T-cell (primary cell): ENCODE measurements around the gene TMEM271. TPM values are rescaled to one million over a fixed set of nuclear protein-coding genes. Genes with fewer than 3 reads are reported as not detected.
"Not testable (repeated sequence)": the region's sequence is repeated elsewhere in the genome, so short reads cannot be mapped to it uniquely, and the experiment has no call there.

Experiments
- ATAC-seq, 4 experiments: fragments of 200-7000 bp in 3 of 4; fragments of 150-1000 bp in 1 of 4; cut with Tn5 transposase; replicated peaks in 1 of 4; 1 replicate in 3 of 4; 2 replicates in 1 of 4; pipeline ENCODE4 v1.10.0; 2021; ENCODE audit warnings: moderate library complexity in 3 of 4, mild to moderate bottlenecking in 2 of 4, moderate number of reproducible peaks in 1 of 4
- CTCF ChIA-PET, 2 donors: fragments of 300-600 bp; sonication (Branson Sonifier 250); formaldehyde crosslinking; loops; one replicate each; lab custom pipeline; 2022; ENCODE audit warnings: antibody characterized with exemption in 2 of 2; lab: Charles Lee
- POLR2A ChIA-PET, 2 donors: fragments of 300-600 bp; sonication (Branson Sonifier 250); formaldehyde crosslinking; loops; one replicate each; lab custom pipeline; 2022; ENCODE audit warnings: antibody characterized with exemption in 2 of 2; lab: Charles Lee
- DNase-seq, 35 experiments: peaks; one replicate each; pipeline versions ENCODE4 v3.0.0 to v3.0.0-alpha.2; 2013 to 2023
- H3K27ac ChIP-seq: one replicate; pipeline ENCODE4 v1.5.1; 2013; ENCODE audit warnings: low read length
- H3K27me3 ChIP-seq, 2 experiments: replicated peaks in 1 of 2; 1 replicate in 1 of 2; 2 replicates in 1 of 2; pipeline versions ENCODE4 v1.6.1 to v1.7.0; 2013; ENCODE audit warnings: low read length in 1 of 2, mixed read lengths in 1 of 2; ENCODE audit not compliant: control insufficient read depth in 2 of 2, insufficient read depth in 2 of 2; ENCODE audit errors: extremely low read depth in 1 of 2
- H3K36me3 ChIP-seq, 2 donors: 1 replicate in 1 of 2; 2 replicates in 1 of 2; pipeline versions ENCODE4 v1.6.1 to v1.7.0; 2013; ENCODE audit warnings: low read length in 1 of 2; ENCODE audit not compliant: control insufficient read depth in 2 of 2, insufficient read depth in 1 of 2; ENCODE audit errors: extremely low read depth in 1 of 2
- H3K4me1 ChIP-seq, 2 experiments: 1 replicate in 1 of 2; 2 replicates in 1 of 2; pipeline versions ENCODE4 v1.6.1 to v1.7.0; 2013; ENCODE audit warnings: low read length in 2 of 2, mixed read lengths in 1 of 2; ENCODE audit not compliant: insufficient read depth in 2 of 2, control insufficient read depth in 1 of 2; ENCODE audit errors: extremely low read depth in 1 of 2
- H3K4me3 ChIP-seq, 2 donors: 1 replicate in 1 of 2; 2 replicates in 1 of 2; pipeline versions ENCODE4 v1.5.1 to v1.7.0; 2013; ENCODE audit warnings: mild to moderate bottlenecking in 2 of 2, low read length in 1 of 2, moderate library complexity in 1 of 2; ENCODE audit not compliant: control insufficient read depth in 1 of 2; ENCODE audit errors: extremely low read depth in 1 of 2
- H3K9me3 ChIP-seq: 2 replicates; pipeline ENCODE4 v1.7.0; 2013
- H3K27ac Mint-ChIP-seq, 2 donors: one replicate each; pipeline ENCODE4 v1.8.0; 2020 to 2021; ENCODE audit warnings: mild to moderate bottlenecking in 2 of 2, mixed read lengths in 2 of 2
- H3K27me3 Mint-ChIP-seq, 2 donors: one replicate each; pipeline ENCODE4 v1.8.0; 2021 to 2022; ENCODE audit warnings: mixed read lengths in 2 of 2
- H3K36me3 Mint-ChIP-seq: one replicate; pipeline ENCODE4 v1.8.0; 2021; ENCODE audit warnings: mixed read lengths
- H3K4me1 Mint-ChIP-seq, 3 donors: one replicate each; pipeline ENCODE4 v1.8.0; 2020 to 2022; ENCODE audit warnings: mixed read lengths in 3 of 3, mild to moderate bottlenecking in 1 of 3
- H3K4me3 Mint-ChIP-seq, 3 donors: one replicate each; pipeline ENCODE4 v1.8.0; 2020 to 2022; ENCODE audit warnings: mild to moderate bottlenecking in 3 of 3, mixed read lengths in 3 of 3, moderate library complexity in 3 of 3
- H3K9me3 Mint-ChIP-seq, 3 donors: one replicate each; pipeline ENCODE4 v1.8.0; 2020 to 2022; ENCODE audit warnings: mixed read lengths in 3 of 3
- WGBS: methylation state at CpG from one replicate; pipeline ENCODE4 v1.1.5; 2013; ENCODE audit warnings: missing lambda C conversion rate; ENCODE audit not compliant: insufficient coverage; 5-methylcytosine and 5-hydroxymethylcytosine counted together
- total RNA-seq, 35 experiments: library from RNA in 6 of 35; stranded (reverse) in 6 of 35; fragments of 120-200 nt in 1 of 35; gene quantifications; one replicate each; pipeline versions ENCODE4 v1.2.1 to v1.2.4 and lab custom pipeline; 2013 to 2026

TMEM271 gene
- total RNA-seq, 5 donors from 2014 or later (not counting 1 experiment from before 2014, with no cell fraction given) = not detected

GRCh38 chr4:565614-566013 lies 10.5 kb downstream of the TMEM271 start:
- H3K36me3 Mint-ChIP-seq, H3K4me1 ChIP-seq, CTCF ChIA-PET, POLR2A ChIA-PET, H3K27ac Mint-ChIP-seq, H3K9me3 ChIP-seq, H3K36me3 ChIP-seq, H3K4me3 ChIP-seq, H3K4me3 Mint-ChIP-seq, DNase-seq, H3K27ac ChIP-seq, ATAC-seq, H3K4me1 Mint-ChIP-seq: not testable (repeated sequence)
- WGBS = no CpG with 5 or more reads among the region's 1 CpG
- Mint-ChIP-seq H3K9me3 (peaks cover 0 to 23% (median 8%) of the 10 kb centered on the region in 3 donors), H3K27me3 (peaks cover 8 to 21% of the 10 kb centered on the region in 2 donors)
- H3K27me3 ChIP-seq = peaks cover 0 to 39% of the 10 kb centered on the region in 2 experiments

- H3K27me3 ChIP-seq = peaks cover 0 to 21% of the 10 kb centered on the region in 2 experiments
- ATAC-seq, DNase-seq, H3K4me1 ChIP-seq, H3K4me3 Mint-ChIP-seq, CTCF ChIA-PET, H3K4me1 Mint-ChIP-seq, H3K4me3 ChIP-seq, H3K27me3 Mint-ChIP-seq, H3K36me3 Mint-ChIP-seq, H3K36me3 ChIP-seq, H3K27ac ChIP-seq, H3K9me3 ChIP-seq, H3K27ac Mint-ChIP-seq, POLR2A ChIA-PET: not testable (repeated sequence)
- H3K9me3 Mint-ChIP-seq = peaks cover 0 to 26% (median 10%) of the 10 kb centered on the region in 3 donors
- WGBS = 81% methylated on average over 2 of the region's 2 CpGs
Observed at GRCh38 chr4:562458-562857, 13.6 kb downstream of the TMEM271 start.

GRCh38 chr4:561426-561825 lies 14.7 kb downstream of the TMEM271 start:
- no peaks in the 10 kb centered on the region for H3K36me3 Mint-ChIP-seq
- ChIA-PET CTCF (no interaction called here), POLR2A (interaction anchor here in 1 of 2 donors (0.6 kb wide), 1 partner anchor 462 kb away, joined by 3 read pairs; no protein-coding TSS in a partner anchor)
- no peak for DNase-seq
- Histone ChIP-seq H3K27ac (no peak overlapping the region), H3K27me3 (peaks cover 0 to 15% of the 10 kb centered on the region in 2 experiments), H3K9me3 (no peaks in the 10 kb centered on the region), H3K36me3 (no peaks in the 10 kb centered on the region), H3K4me1 (no peaks in the 10 kb centered on the region), H3K4me3 (no peak overlapping the region)
- H3K27ac Mint-ChIP-seq = no peak overlapping the region
- no peaks in the 10 kb centered on the region for H3K4me1 Mint-ChIP-seq
- no peak for ATAC-seq
- H3K4me3 Mint-ChIP-seq = no peak overlapping the region
- 74% methylated on average over 5 of the region's 5 CpGs for WGBS
- H3K9me3 Mint-ChIP-seq = peaks cover 0 to 27% (median 10%) of the 10 kb centered on the region in 3 donors
- peaks cover 0 to 5% of the 10 kb centered on the region in 2 donors for H3K27me3 Mint-ChIP-seq

- DNase-seq = no peak
- Histone ChIP-seq H3K4me3 (no peak overlapping the region), H3K4me1 (no peaks in the 10 kb centered on the region), H3K27me3 (peaks cover 0 to 15% of the 10 kb centered on the region in 2 experiments), H3K27ac (no peak overlapping the region), H3K9me3 (no peaks in the 10 kb centered on the region), H3K36me3 (no peaks in the 10 kb centered on the region)
- ChIA-PET POLR2A (interaction anchor here in 1 of 2 donors (0.6 kb wide), 1 partner anchor 461 kb away, joined by 3 read pairs; no protein-coding TSS in a partner anchor), CTCF (no interaction called here)
- Mint-ChIP-seq H3K36me3 (no peaks in the 10 kb centered on the region), H3K27ac (no peak overlapping the region), H3K4me3 (no peak overlapping the region), H3K4me1 (no peaks in the 10 kb centered on the region), H3K9me3 (peaks cover 0 to 27% (median 10%) of the 10 kb centered on the region in 3 donors), H3K27me3 (peaks cover 0 to 5% of the 10 kb centered on the region in 2 donors)
- ATAC-seq = no peak
- 78% methylated on average over 5 of the region's 12 CpGs for WGBS
Observed at GRCh38 chr4:560731-561291, 15.3 kb downstream of the TMEM271 start.

- Mint-ChIP-seq H3K27ac (no peak overlapping the region), H3K4me1 (no peaks in the 10 kb centered on the region), H3K9me3 (peaks cover 0 to 21% (median 10%) of the 10 kb centered on the region in 3 donors), H3K36me3 (no peaks in the 10 kb centered on the region), H3K27me3 (peaks cover 0 to 5% of the 10 kb centered on the region in 2 donors), H3K4me3 (no peak overlapping the region)
- ChIA-PET POLR2A (no interaction called here), CTCF (no interaction called here)
- H3K27ac ChIP-seq = no peak overlapping the region
- 67% methylated on average over 5 of the region's 9 CpGs for WGBS
- no peak overlapping the region for H3K4me3 ChIP-seq
- no peak for DNase-seq
- no peak for ATAC-seq
- H3K4me1 ChIP-seq = no peaks in the 10 kb centered on the region
- H3K36me3 ChIP-seq = no peaks in the 10 kb centered on the region
- no peaks in the 10 kb centered on the region for H3K9me3 ChIP-seq
- H3K27me3 ChIP-seq = peaks cover 0 to 15% of the 10 kb centered on the region in 2 experiments
Observed at GRCh38 chr4:560061-560460, 16.0 kb downstream of the TMEM271 start.

- CTCF ChIA-PET = no interaction called here
- Histone ChIP-seq H3K27me3 (peaks cover 0 to 13% of the 10 kb centered on the region in 2 experiments), H3K9me3 (no peaks in the 10 kb centered on the region), H3K4me3 (no peak overlapping the region), H3K27ac (no peak overlapping the region), H3K4me1 (no peaks in the 10 kb centered on the region), H3K36me3 (no peaks in the 10 kb centered on the region)
- Mint-ChIP-seq H3K27me3 (peaks cover 0 to 12% of the 10 kb centered on the region in 2 donors), H3K27ac (no peak overlapping the region), H3K4me1 (no peaks in the 10 kb centered on the region), H3K36me3 (no peaks in the 10 kb centered on the region), H3K9me3 (peaks cover 10 to 18% (median 13%) of the 10 kb centered on the region in 3 donors), H3K4me3 (no peak overlapping the region)
- POLR2A ChIA-PET = no interaction called here
- no peak for ATAC-seq
- DNase-seq = no peak
- 93% methylated on average over 11 of the region's 14 CpGs for WGBS
Observed at GRCh38 chr4:555566-556275, 20.4 kb downstream of the TMEM271 start.
